Fibroblast of peridontal ligament (primary cell): ENCODE results near the gene PCDHGC5.
A peak's percentile ranks its signal among the peaks of the same experiment; 100 is the strongest.

ENCODE experiments used
- DNase-seq: peaks from one replicate; pipeline ENCODE4 v3.0.0-alpha.2; 2010; ENCODE audit errors: extremely low read depth

PCDHGC5 gene

DNA sequence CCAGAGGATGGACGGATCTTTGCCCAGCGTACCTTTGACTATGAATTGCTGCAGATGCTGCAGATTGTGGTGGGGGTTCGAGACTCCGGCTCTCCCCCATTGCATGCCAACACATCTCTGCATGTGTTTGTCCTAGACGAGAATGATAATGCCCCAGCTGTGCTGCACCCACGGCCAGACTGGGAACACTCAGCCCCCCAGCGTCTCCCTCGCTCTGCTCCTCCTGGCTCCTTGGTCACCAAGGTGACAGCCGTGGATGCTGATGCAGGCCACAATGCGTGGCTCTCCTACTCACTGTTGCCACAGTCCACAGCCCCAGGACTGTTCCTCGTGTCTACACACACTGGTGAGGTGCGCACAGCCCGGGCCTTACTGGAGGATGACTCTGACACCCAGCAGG is 1.9 kb downstream of the PCDHGC5 start:
- no peak for DNase-seq

DNA sequence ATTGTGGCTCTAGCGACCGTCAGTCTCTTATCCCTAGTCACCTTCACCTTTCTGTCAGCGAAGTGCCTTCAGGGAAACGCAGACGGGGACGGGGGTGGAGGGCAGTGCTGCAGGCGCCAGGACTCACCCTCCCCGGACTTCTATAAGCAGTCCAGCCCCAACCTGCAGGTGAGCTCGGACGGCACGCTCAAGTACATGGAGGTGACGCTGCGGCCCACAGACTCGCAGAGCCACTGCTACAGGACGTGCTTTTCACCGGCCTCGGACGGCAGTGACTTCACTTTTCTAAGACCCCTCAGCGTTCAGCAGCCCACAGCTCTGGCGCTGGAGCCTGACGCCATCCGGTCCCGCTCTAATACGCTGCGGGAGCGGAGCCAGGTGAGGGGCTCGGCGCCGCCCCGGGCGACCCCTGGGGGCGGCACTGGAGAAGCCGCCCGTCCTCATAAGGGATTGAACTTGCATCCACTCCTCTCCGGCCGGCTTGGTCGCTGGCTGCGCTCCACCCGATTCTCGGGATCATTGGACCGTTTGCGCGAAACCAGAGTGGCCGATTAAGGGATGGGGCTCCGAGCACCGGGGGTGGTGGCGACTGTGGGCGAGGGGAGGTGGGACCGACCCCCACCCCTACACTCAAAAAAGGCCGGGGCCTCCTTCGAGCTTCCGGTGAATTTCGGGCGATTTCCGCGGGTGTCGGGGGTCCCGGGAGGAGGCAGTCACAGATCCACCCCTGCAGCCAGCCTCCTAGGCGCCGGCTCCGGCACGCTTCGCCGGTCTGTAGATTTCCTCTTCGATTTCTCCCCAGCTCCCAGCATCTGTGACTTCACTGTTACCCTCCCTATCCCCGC is 2.7 kb downstream of the PCDHGC5 start:
- no peak for DNase-seq

DNA sequence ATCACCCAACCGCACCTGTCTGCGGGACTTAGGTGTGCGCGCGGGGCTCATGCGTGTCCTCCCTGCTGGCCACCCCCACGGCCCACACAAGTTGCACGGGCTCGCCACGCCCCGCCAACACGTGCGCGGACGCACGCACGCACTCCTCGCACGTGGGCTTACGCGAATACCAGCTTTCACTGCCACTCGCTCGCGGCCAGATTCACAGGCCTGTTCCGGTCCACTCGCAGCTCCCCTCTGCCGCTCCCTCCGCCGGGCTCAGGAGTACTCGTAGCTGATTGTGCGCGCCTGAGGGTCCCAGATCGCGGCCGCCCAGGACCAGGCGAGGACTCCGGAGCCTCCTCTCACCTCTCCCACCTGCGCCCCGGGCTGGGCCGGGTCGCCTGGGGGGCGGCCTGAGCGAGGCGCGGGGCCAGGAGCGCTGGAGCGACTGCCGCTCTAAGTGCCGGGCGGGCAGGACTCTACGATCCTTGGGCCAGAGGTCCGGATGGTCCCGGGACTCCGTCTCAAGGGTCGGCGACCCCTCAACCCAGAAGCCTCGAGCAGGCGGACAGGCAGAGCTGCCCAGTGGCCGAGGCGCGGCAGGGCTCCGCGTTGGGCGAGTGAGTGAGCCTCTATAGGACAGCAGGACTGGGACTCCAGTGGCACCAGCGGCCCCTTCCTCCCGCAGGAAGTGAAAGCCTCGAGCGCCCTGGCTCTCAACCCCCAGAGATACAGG is 3.4 kb downstream of the PCDHGC5 start:
- DNase-seq: no peak

DNA sequence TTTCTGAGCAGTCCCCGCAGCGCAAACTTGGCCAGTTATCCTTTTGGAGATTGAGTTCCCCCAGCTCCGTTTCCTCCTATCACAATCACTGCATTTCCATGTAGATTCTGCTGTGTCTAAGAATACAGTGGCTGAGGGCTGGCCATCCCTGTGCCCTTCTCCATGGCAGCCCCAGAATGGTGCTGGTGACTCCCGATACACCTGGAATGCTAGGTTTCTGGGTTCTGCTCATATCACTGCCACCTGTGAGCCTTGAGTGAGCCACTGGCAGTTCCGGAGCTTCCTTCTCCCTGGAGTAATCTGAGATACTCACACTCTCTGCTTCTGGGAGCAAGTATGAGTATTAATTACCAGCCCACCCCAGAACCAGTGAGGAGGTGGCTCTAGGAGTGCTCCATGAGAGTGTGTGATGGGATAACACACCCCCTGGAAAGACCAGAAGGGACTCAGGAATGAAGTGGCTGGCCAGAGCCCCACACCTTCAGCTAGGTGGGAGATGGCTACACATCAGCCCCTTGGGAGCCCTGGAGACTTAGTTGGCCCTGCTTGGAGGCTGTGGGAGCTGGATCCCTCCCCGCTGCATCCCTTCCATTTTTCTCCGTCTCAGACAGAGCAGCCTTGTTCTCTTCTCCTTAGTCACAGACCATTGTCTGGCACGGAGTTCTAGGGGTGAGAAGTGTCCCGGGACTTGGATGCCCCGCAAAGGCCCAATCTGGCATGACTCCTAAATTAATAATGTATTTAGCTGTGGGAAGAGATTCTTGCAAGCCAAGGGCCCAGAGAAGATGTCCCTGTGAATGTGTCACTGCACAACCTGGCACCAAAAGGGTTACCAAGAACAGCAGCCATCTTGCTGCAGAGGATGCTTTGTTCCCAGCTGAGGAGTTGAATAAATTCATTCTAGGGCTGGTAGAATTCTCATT is 4.9 kb downstream of the PCDHGC5 start:
- peak; percentile 39 for DNase-seq

DNA sequence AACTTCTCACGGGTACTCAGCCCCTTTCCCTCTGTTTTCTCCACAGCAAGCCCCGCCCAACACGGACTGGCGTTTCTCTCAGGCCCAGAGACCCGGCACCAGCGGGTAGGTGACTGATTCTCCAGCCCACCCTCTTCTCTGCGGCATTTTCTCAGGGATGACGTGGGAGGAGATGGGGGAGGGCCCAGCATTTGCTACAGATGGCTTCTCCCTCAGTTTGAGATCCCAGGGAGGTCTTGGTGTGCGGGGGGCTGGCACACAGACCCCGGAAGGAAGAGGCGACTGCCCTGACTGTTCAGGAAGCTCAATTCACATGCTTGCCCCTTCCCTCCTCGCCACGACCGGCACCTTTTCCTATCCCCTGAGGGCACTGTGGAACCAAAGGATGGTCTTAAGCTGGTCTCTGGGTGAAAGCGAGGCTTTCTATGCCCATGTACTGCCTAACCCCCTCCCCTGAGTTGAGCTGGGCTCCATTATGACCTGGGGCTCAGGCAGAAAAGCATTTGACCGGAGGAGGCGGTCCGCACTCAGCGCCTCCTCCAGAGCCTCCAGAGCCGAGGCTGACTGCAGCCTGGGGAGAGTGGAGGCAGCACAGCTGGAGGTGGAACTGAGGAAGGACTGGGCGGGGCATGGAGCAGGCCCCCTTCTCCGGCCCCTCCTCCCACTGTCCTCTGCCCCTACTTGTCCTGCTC is 6.0 kb downstream of the PCDHGC5 start:
- DNase-seq: no peak

DNA sequence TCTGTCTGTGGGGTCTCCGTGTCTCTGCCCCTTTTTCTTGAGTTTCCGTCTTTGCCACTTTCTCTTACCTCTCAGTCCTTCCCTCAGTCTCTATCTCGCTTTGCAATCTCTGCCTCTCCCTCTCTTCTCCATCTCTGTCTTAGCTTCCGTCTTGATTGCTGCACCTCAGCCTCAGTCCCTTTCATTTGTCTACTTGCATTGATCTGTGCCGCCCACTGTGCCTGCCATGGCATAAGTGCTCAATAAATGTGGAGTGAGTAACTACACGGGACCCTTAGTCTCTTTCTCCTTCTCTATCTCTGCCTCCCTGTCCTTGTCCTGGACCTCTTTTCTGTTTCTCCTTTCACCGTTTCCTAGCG is 6.6 kb downstream of the PCDHGC5 start:
- DNase-seq: no peak

DNA sequence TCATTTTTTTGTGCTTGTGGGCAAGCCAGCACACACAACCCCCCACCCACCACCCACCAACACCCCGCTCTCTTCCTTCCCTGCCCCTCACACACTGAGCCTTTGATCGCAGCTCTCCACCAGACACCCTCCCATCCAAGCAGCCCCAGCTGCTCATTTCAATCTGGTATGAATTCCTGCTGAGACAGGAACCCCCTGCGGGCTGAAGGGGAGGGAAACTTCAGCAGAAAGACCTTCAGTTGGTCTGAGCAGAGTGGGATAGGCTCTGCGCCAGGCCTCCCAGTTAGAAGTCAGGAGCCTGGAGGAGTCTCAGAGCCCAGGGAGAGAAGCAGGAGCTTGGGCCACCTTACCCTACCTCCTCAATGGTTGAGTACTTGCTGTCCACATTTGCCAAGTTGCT is 7.2 kb downstream of the PCDHGC5 start:
- no peak for DNase-seq

DNA sequence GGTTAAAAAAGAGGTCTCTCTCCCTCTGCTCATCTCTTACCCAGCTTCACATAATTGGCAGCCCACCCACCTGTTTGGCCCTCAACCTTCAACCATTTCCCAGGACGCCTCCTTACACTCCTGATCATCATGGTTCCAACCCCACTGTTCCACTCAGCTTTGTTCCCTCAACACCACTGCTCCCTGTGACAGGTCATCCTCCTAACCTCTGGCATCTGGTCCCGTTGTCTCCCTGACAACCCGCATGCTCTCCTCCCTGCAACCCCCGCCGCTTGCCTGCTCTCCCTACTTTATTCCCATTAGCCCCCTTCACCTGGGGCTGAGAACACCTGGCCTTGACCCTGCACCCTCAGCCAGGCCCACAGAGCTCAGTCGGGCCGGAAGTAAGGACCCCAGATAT is 12.9 kb downstream of the PCDHGC5 start:
- DNase-seq: no peak

DNA sequence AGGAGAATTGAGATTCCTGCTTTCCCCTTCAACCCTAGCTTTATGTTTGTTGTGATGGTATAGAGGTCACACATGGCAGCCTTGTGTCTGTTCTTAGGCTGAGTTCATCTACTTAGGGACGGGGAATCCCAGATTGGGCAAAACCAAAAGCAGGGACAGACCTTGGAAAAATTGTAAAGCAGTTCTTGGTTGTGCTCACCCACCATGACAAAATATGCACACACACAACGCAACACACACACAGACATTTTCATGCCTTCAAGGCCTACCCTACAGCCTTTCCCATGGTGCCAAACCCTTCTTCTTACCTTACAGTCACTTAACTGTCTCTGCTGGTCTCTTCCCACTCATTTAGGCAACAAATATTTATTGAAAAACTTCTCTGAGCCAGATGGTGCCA is 14.8 kb downstream of the PCDHGC5 start:
- DNase-seq: no peak

DNA sequence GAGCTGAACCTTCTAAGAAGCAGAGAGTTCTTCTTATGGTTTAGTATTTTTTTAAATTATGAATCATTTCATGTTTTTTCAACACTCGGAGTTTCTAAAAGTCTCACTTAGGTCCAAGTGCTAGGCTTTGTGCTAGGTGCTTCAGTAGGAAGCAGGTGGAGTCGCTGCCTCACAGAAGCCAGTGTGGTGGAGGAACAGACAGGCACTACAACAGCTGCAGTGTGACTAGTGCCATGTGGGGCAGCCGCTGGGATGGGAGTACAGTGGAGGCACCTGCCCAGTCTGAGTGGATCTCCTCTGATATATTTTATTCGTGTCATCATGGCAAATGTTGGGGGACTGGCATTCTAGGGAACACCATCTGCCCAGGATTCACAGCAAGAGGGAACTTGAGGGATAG is 15.3 kb downstream of the PCDHGC5 start:
- no peak for DNase-seq

DNA sequence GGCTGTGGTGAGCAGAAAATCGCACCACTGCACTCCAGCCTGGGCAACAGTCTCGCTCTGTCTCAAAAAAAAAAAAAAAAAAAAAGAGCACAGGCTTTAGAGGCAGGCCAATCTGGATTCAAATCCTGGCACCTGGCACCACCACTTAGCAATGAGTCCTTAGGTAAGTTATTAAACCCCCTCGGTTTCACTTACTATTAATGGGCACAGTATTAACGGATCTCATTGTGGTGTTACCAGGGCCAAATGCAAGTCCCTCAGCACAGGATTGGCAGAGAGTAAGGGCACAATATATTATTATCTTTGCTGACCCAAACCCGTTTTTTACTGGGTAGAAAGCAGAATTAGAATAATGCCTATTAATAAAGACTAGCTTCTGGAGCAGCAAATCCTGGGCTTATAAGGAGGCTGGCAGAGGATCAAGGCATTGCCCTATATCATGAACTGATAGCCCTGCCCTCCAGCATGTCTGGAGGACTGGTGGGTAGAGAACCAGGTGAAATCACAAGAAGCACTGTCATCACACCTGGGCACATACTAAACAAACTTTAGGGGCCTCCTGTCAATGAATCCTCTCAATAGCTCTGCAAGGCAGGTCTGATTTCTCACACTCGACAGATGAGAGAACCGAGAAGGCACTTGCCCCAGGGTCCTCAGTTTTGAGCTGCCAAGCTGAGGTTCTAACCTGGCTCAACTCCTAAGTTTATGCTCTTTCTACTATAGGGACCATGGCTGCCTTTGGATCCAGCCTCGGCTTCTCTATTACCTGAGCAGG is 17.7 kb downstream of the PCDHGC5 start:
- no peak for DNase-seq

DNA sequence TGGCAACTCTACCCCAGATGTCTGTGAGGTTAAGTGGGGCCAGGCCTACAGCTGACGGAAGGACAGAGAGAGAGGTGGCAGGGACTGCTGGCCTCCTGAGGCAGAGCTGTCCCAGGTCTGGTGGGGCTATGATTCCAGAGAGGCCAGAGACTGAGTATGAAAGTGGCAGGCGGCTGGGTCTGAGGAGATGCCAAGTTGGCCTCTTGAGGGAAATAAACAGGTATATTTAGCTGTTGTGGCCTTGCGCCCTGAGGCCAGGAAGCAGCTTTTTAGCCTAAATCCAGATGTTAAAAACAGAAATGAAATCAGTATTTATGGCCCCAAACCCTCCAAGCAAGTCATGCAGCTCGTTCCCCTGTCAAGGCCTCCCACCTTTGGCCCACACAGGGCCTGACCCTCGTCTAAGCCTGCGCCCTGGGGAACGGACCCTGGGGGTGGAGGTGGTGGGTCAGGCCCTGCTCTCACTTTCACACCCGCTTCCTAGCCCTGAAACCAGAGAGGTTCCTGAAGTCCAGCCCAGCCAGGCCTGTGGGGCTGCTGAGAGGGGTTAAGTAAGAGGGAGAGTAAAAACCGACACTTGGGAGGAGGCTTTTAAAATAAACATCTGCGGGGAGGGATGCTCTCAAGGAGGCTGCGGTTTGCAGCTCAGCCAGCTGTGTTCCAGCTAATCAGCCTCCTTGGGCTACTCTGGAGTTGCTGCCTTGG is 18.7 kb downstream of the PCDHGC5 start:
- peak; percentile 97 for DNase-seq

DNA sequence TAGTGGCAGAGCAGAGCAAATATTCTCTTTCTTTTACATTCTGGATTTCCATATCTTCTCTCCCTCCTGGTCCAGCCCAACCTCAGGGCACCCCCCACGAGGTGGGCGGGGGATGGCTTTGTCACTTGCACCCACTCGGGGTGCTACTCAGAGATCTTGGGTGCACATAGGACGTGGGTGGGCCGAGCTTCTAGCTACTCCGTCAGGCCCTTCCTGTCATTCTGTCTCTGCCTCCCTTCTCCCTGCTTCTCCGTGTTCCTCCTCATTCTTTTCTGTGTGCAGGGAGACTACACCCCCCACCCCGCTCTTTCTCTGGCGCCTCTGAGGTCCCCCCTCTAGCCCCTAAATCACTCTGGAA is 19.5 kb downstream of the PCDHGC5 start:
- peak; percentile 44 for DNase-seq

DNA sequence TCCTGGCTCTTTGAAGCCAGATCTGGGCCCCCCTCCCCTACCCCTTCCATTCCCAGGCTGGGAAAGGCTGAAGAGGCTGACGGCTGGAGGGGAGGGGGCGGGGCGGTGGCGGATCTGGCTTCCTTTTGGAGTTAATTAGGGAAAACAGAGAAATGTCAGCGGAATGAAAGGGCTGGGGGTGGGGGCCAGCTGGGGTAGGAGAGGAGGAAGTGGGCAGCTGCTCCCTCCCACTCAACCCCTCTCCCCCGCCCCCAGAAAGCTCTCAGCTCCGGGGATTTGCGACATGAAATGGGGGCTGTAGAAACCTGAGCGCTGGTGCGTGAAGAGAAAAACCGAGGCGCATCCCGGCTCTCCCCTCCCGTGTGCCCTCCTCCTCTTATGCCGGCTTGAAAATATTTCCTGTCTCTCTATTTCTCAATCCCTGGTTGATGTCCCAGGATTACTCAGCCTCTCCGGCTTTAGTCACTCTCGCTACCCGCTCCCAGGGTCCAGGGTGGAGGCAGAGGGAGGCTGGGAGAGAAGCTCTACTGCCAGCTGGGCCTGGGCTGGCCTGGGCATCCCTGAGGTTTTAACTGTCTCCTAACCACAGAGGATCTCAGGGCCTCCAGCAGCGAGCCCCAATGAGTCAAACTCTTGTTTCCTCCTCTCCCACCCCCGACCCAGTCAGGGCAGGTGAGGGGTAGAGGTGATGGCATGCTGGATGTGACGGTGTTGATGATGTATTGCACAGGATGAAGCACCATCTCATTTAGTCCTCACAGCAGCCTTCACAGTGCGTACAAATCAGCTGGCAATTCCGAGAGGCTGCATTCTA is 20.1 kb downstream of the PCDHGC5 start:
- peak; percentile 99 for DNase-seq

DNA sequence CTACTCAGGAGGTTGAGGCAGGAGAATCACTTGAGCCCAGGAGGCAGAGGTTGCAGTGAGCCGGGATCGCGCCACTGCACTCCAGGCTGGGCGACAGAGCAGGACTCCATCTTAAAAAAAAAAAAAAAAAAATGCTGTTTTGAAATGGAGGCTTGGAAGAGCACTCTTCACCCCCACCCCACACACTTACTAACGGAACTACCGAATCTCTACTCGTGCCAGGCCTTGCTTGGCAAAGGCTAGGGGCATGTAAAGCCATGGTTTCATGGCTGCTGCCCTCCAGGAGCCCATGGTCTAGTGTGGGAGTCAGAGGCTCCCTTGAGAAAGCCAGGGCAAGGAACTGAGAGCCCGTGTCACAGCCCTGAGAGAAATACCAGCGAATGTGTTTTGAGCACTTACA is 21.3 kb downstream of the PCDHGC5 start:
- no peak for DNase-seq

DNA sequence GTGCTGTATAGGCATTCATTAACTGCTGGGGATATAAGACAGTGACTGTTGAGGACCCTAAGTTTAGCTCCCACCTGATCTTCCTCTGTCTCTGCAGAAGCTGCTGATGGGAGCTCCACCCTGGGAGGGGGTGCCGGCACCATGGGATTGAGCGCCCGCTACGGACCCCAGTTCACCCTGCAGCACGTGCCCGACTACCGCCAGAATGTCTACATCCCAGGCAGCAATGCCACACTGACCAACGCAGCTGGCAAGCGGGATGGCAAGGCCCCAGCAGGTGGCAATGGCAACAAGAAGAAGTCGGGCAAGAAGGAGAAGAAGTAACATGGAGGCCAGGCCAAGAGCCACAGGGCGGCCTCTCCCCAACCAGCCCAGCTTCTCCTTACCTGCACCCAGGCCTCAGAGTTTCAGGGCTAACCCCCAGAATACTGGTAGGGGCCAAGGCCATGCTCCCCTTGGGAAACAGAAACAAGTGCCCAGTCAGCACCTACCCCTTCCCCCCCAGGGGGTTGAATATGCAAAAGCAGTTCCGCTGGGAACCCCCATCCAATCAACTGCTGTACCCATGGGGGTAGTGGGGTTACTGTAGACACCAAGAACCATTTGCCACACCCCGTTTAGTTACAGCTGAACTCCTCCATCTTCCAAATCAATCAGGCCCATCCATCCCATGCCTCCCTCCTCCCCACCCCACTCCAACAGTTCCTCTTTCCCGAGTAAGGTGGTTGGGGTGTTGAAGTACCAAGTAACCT is 22.1 kb downstream of the PCDHGC5 start:
- no peak for DNase-seq

DNA sequence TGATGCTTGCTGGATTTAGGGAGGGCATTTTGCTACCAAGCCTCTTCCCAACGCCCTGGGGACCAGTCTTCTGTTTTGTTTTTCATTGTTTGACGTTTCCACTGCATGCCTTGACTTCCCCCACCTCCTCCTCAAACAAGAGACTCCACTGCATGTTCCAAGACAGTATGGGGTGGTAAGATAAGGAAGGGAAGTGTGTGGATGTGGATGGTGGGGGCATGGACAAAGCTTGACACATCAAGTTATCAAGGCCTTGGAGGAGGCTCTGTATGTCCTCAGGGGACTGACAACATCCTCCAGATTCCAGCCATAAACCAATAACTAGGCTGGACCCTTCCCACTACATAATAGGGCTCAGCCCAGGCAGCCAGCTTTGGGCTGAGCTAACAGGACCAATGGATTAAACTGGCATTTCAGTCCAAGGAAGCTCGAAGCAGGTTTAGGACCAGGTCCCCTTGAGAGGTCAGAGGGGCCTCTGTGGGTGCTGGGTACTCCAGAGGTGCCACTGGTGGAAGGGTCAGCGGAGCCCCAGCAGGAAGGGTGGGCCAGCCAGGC is 23.0 kb downstream of the PCDHGC5 start:
- DNase-seq: no peak

DNA sequence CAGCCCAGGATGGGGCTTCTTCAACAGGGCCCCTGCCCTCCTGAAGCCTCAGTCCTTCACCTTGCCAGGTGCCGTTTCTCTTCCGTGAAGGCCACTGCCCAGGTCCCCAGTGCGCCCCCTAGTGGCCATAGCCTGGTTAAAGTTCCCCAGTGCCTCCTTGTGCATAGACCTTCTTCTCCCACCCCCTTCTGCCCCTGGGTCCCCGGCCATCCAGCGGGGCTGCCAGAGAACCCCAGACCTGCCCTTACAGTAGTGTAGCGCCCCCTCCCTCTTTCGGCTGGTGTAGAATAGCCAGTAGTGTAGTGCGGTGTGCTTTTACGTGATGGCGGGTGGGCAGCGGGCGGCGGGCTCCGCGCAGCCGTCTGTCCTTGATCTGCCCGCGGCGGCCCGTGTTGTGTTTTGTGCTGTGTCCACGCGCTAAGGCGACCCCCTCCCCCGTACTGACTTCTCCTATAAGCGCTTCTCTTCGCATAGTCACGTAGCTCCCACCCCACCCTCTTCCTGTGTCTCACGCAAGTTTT is 23.6 kb downstream of the PCDHGC5 start:
- peak; percentile 61 for DNase-seq
